ENCODE results near the gene EDEM2. TPM values are rescaled to one million over a fixed set of nuclear protein-coding genes. Genes with fewer than 3 reads are reported as not detected.
"Not testable (repeated sequence)": the region's sequence is repeated elsewhere in the genome, so short reads cannot be mapped to it uniquely, and the experiment has no call there.

Gene EDEM2, protein sequence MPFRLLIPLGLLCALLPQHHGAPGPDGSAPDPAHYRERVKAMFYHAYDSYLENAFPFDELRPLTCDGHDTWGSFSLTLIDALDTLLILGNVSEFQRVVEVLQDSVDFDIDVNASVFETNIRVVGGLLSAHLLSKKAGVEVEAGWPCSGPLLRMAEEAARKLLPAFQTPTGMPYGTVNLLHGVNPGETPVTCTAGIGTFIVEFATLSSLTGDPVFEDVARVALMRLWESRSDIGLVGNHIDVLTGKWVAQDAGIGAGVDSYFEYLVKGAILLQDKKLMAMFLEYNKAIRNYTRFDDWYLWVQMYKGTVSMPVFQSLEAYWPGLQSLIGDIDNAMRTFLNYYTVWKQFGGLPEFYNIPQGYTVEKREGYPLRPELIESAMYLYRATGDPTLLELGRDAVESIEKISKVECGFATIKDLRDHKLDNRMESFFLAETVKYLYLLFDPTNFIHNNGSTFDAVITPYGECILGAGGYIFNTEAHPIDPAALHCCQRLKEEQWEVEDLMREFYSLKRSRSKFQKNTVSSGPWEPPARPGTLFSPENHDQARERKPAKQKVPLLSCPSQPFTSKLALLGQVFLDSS
- 10 to 100 TPM; 14.0 to 16.9 (median 16.7) TPM for total RNA-seq

DNA sequence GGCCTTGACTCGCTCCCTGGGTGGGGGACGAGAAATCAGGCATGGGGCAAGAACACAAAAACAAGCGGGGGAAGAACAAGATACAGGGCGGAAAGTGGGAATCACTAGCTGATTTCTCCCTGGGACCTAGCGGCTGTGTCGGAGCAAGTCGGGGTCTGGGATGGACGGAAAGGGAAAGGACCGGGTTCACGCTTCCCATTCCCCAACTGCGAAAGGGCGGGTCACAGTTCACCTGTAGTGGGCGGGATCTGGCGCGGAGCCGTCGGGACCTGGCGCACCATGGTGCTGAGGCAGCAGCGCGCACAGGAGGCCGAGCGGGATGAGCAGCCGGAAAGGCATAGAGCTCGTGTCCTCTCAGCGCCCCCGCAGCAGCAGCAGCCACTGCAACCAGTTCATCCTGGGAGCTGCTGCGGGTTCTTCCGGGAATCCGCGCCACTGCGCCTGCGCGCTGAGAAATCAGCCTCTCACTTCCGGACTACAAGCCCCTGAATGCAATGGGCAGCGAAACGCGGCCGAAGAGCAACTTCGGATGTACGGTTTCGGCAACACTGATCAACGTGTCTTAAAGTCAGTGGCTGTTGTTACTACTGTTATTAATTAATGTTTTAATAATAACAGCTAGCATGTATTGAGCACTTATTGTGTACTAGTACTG, at the start of gene EDEM2:
EDEM2 (minus strand) TSS at position 417 of the 655 bp plus-strand sequence; CDS start at position 339, 78 bp downstream.
- H3K36me3 Mint-ChIP-seq (ENCODE audit: insufficient read depth) = peaks cover 7% of the 10 kb centered on the region
- peak; percentile 90 for DNase-seq
- no peaks in the 10 kb centered on the region for H3K27me3 Mint-ChIP-seq (ENCODE audit: low read depth)

DNA sequence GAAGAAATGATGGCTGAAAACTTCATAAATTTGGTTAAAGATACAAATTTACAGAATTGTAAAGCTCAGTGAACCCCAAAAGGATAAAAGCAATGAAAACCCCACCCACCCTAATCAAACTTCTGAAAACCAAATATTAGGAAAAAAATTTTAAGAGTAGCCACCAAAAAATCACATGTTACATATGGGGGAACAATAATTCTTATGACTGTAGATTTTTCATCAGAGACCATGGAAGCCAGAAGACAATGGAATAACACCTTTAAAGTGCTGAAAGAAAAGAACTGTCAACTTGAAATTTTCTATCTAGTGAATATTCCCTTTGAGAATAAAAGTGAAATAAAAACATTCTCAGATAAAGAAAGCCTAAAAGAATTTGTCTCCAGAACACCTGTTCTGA, 49.2 kb upstream of the EDEM2 start:
- Mint-ChIP-seq H3K4me3 (no peak overlapping the region), H3K27me3 (ENCODE audit: low read depth) (no peaks in the 10 kb centered on the region), H3K4me1 (ENCODE audit: low read depth) (no peaks in the 10 kb centered on the region), H3K9me3 (peaks cover 10% of the 10 kb centered on the region), H3K36me3 (ENCODE audit: insufficient read depth) (peaks cover 24% of the 10 kb centered on the region)
- no peak for ATAC-seq
- DNase-seq = no peak

More for the DNA sequence above, at the start of gene EDEM2:
- no peaks in the 10 kb centered on the region for H3K9me3 Mint-ChIP-seq
- peak; percentile 92 to 95 for ATAC-seq
- peaks cover 31% of the 10 kb centered on the region for H3K4me1 Mint-ChIP-seq (ENCODE audit: low read depth)
- H3K4me3 Mint-ChIP-seq = peak within 1 kb of the TSS; percentile 98

DNA sequence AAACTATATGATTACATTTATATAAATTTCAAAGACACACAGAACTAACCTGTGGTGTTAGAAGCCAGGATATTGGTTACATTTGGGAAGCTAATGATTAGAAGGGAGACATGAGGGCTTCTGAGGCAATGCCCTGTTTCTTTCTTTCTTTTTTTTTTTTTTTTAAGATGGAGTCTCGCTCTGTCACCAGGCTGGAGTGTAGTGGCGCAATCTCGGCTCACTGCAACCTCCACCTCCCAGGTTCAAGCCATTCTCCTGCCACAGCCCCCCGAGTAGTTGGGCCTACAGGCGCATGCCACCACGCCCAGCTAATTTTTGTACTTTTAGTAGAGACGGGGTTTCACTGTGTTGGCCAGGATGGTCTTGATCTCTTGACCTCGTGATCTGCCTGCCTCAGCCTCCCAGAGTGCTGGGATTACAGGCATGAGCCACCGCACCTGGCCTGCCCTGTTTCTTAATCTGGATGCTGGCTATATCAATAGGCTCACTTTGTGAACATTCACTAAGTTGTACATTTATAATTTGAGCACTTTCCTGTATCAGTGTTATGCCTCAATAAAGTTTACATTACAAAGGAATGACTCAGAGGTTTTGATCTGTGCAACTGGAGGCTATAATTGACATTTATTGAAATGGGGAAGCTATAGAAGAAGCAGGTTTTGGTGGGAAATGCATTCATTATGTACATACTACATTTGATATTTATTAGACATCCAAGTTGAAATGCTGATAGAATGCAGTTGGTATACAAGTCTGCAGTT, 46.1 kb upstream of the EDEM2 start:
- not testable (repeated sequence) for H3K9me3 Mint-ChIP-seq; ATAC-seq; DNase-seq; H3K4me1 Mint-ChIP-seq (ENCODE audit: low read depth); H3K27me3 Mint-ChIP-seq (ENCODE audit: low read depth); H3K4me3 Mint-ChIP-seq
- peaks cover 22% of the 10 kb centered on the region for H3K36me3 Mint-ChIP-seq (ENCODE audit: insufficient read depth)

DNA sequence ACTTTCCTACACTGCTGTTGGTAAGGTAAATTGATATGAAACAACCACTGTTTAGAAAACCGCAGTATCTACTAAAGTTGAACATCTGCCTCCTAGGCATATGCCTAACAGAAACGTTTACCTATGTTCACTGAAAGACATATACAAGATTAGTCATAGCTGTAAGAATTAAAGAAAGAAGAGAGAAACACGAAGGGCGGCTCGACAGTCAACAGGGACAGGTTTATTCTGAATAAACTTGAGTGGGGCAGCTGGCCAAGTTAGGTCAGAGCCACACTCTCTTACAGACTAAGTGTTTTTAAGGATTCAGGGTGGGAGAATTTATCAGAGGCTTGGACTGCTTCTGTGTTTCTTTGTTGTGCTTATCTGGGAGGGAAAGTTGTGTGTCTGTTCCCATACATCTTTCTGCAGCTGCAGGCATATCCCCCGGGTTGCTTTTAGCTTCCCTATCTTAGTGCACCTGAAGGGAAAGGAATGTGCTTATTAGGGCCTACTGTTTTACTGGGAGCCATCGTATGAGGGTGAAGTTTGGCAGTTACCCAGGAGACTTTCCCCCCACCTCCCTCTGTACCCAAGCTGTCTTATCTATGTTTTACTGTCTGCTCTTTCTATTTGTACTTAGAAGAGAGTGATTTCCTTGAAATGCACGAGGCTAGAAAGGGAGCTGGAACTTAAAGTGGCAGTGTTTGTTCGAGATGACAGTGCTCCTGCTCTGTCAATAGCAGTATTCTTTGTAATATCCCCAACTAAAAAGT, 45.2 kb upstream of the EDEM2 start:
- Mint-ChIP-seq H3K4me1 (ENCODE audit: low read depth) (no peaks in the 10 kb centered on the region), H3K36me3 (ENCODE audit: insufficient read depth) (peaks cover 21% of the 10 kb centered on the region), H3K9me3 (peaks cover 10% of the 10 kb centered on the region), H3K27me3 (ENCODE audit: low read depth) (no peaks in the 10 kb centered on the region), H3K4me3 (no peak overlapping the region)
- no peak for DNase-seq
- ATAC-seq = no peak

DNA sequence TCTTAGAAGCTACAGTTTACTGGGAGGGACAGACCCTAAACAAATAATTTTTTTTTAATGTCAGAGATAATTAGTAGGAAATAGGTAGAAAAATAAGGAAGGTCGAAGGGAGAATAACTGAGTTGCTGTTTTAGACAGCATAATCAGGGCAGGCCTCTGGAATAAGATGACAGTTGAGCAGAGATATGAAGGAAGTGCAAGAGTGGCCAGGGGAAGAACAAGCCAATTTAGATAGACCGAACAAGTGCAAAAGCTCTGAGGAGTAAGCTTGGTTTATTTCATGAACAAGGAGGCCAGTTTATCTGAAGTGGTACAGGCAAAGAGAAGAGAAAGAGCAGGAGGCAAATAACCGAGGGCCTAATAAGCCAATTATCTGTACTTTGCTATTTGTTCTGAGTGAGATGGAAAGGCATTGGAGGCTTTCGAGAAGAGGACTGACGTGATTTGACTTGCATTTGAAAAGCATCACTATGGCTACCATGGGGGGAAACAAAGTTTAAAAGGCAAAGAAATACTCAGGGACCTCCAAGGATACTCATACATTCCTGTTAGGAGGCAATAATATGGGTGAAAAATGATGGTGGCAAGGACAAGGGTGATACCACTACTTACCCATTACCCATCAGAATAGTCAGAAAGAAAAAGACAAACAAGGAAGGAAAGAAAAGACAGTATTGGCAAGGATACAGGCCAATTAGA, 44.4 kb upstream of the EDEM2 start:
- Mint-ChIP-seq H3K4me3 (no peak overlapping the region), H3K27me3 (ENCODE audit: low read depth) (no peaks in the 10 kb centered on the region), H3K4me1 (ENCODE audit: low read depth) (no peaks in the 10 kb centered on the region), H3K9me3 (peaks cover 2% of the 10 kb centered on the region), H3K36me3 (ENCODE audit: insufficient read depth) (peaks cover 16% of the 10 kb centered on the region)
- ATAC-seq (no peak), DNase-seq (no peak)

DNA sequence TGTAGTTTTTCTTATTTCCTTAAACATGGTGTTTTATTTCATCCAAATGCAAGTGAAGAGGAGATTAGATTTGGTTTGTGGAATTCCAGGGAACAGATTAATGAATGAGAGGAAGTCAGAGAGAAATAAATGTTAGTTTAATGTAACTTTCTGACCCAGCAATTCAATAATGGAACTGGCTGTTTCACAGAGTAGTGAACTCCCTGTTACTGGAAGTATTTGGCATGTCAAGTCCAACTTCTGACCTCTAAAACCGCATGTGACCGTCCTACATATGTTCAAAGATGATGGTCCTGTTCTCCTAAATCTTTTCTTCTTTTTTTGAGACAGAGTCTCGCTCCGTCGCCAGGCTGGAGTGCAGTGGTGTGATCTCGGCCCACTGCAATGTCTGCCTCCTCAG, 43.4 kb upstream of the EDEM2 start:
- Mint-ChIP-seq H3K9me3 (no peaks in the 10 kb centered on the region), H3K4me3 (no peak overlapping the region), H3K36me3 (ENCODE audit: insufficient read depth) (peaks cover 13% of the 10 kb centered on the region), H3K27me3 (ENCODE audit: low read depth) (no peaks in the 10 kb centered on the region), H3K4me1 (ENCODE audit: low read depth) (no peaks in the 10 kb centered on the region)
- no peak for DNase-seq
- ATAC-seq = no peak

DNA sequence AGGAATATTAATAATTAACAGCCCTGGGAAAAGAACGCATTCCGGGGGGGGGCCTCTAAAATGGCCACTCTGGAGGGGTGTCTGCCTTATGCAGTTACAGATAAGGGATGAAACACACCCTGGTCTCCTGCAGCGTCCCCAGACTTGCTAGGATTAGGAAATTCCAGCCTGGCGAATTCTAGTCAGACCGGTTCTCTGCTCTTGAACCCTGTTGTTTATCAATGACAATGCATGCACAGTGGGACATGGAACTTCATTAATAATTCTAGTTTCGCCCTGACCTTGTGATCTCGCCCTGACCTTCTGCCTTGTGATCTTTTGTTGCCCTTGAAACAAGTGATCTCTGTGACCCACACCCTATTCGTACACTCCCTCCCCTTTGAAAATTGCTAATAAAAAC, 42.1 kb upstream of the EDEM2 start:
- DNase-seq; H3K27me3 Mint-ChIP-seq (ENCODE audit: low read depth); H3K4me1 Mint-ChIP-seq (ENCODE audit: low read depth); H3K9me3 Mint-ChIP-seq; H3K4me3 Mint-ChIP-seq; ATAC-seq: not testable (repeated sequence)
- H3K36me3 Mint-ChIP-seq (ENCODE audit: insufficient read depth) = peaks cover 21% of the 10 kb centered on the region

DNA sequence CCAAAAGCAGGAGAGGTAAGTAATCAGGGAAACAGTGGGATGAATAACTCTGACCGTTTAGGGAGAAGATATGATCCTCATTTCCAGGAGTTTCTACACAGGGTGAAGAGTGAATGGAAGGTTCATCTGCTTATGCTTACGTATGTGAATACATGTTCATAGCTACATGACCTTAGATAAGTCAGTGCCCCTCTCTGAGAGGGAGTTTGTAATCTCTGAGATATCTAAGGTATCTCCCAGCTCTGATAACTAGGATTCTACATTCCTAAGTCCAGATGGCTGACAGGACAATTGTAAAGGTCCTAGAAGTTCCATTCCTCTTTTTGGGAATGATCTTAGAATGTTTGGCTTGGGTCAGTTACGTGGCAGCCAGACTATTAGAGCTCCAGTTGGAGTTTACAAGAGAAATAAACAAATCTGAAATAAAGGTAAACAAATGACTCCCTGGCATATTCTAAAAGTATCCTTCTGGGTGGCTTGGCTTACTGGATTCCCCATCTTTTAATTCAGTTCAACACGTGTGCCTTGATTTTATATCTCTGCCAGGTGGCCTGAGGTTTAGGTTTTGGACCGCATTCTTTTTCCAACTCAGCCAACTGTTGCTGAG, 40.6 kb upstream of the EDEM2 start:
- Mint-ChIP-seq H3K27me3 (ENCODE audit: low read depth) (no peaks in the 10 kb centered on the region), H3K36me3 (ENCODE audit: insufficient read depth) (peaks cover 26% of the 10 kb centered on the region), H3K4me3 (no peak overlapping the region), H3K4me1 (ENCODE audit: low read depth) (no peaks in the 10 kb centered on the region), H3K9me3 (no peaks in the 10 kb centered on the region)
- no peak for DNase-seq
- no peak for ATAC-seq

DNA sequence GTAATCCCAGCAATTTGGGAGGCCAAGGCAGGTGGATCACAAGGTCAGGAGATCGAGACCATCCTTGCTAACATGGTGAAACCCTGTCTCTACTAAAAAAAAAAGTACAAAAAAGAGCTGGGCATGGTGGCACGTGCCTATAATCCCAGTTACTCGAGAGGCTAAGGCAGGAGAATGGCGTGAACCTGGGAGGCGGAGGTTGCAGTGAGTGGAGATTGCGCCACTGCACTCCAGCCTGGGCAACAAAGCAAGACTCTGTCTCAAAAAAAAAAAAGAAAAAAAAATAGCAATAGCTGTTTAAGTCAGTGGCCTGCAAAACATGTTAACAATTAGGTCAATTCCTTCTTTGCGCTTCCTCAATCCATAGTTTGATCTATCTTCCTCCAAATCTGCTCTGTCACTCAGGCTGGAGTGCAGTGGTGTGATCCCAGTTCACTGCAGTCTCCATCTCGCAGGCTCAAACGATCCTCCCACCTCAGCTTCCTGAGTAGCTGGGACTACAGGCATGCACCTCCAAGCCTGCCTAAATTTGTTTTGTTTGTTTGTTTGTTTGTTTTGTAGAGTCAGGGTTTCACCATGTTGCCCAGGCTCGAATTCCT, 39.7 kb upstream of the EDEM2 start:
- not testable (repeated sequence) for H3K4me1 Mint-ChIP-seq (ENCODE audit: low read depth); DNase-seq; ATAC-seq; H3K27me3 Mint-ChIP-seq (ENCODE audit: low read depth); H3K9me3 Mint-ChIP-seq; H3K4me3 Mint-ChIP-seq
- H3K36me3 Mint-ChIP-seq (ENCODE audit: insufficient read depth) = peaks cover 29% of the 10 kb centered on the region

DNA sequence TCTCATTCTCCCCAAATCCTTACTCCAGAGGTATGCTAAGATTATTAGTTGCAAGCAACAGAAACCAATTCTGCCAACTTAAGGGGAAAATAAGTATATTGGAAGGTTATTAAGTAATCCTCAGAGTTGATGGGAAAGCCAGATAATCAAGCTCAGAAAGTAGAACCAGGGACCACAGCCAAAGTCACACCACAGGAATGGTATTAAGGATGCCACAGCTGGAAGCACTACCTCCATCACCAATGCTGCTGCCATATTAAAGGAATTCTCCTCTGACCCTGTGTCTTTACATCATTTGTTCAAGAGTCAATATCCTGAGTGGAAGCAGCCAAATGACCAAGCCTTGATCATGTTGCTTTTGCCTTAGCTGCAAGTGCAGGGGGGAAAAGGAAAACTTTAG, 34.6 kb upstream of the EDEM2 start:
- Mint-ChIP-seq H3K9me3 (no peaks in the 10 kb centered on the region), H3K4me1 (ENCODE audit: low read depth) (no peaks in the 10 kb centered on the region), H3K4me3 (no peak overlapping the region), H3K36me3 (ENCODE audit: insufficient read depth) (peaks cover 27% of the 10 kb centered on the region), H3K27me3 (ENCODE audit: low read depth) (no peaks in the 10 kb centered on the region)
- ATAC-seq (no peak), DNase-seq (no peak)

DNA sequence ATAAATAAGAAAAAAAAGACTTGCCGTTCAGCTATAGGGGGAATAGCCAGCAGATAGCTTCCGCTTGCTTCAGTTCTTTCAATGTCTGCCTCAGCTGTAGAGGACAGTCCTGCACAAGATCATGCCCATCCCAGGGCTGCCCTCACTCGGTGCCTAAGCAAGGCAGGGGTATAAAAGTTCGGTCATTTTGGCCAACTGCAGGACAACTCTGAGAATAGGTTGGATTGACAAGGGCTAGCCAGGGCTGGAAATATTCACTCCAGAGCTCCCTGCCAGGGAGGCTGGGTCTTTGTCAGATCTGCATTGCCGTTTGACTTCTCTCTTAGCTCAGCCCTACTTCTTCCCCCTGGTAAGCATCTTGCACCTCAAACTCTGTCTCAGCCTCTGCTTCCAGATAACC, 33.1 kb upstream of the EDEM2 start:
- DNase-seq (no peak), ATAC-seq (no peak)
- Mint-ChIP-seq H3K36me3 (ENCODE audit: insufficient read depth) (peaks cover 26% of the 10 kb centered on the region), H3K4me1 (ENCODE audit: low read depth) (no peaks in the 10 kb centered on the region), H3K4me3 (no peak overlapping the region), H3K9me3 (no peaks in the 10 kb centered on the region), H3K27me3 (ENCODE audit: low read depth) (no peaks in the 10 kb centered on the region)

DNA sequence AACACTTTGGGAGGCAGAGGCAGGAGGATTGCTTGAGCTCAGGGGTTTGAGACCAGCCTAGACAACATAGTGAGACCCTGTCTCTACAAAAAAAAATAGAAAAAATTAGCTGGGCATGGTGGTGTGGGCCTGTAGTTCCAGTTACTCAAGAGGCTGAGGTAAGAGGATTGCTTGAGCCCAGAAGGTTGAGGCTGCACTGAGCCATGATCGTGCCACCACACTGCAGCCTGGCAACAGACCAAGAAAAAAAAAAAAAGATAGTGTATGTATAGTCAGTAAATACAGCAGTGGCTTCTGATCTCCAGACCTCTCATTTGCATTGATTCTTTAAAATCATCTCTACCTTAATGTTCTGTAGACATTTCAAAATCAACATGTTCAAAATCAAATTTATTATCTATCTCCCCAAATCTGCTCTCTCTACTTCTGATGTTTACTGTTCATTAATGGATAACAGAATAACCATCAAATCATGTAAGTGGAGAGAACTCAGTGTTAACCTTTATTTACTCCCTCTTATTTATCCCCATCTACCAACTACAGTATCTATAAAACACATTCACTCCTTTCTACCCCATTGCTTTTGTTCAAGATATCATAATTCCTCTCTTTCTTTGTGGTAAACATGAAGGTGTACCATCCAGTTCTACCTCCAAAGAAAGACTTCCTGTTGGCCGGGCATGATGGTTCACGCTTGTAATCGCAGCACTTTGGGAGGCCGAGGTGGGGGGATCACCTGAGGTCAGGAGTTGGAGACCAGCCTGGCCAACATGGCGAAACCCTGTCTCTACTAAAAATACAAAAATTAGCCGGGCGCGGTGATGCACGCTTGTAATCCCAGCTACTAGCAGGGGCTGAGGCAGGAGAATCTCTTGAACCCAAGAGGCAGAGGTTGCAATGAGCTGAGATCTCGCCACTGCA, 32.4 kb upstream of the EDEM2 start:
- no peak overlapping the region for H3K4me3 Mint-ChIP-seq
- ATAC-seq = no peak
- no peaks in the 10 kb centered on the region for H3K4me1 Mint-ChIP-seq (ENCODE audit: low read depth)
- DNase-seq = no peak
- peaks cover 19% of the 10 kb centered on the region for H3K36me3 Mint-ChIP-seq (ENCODE audit: insufficient read depth)
- no peaks in the 10 kb centered on the region for H3K27me3 Mint-ChIP-seq (ENCODE audit: low read depth)
- no peaks in the 10 kb centered on the region for H3K9me3 Mint-ChIP-seq
